Sigmoid colon (tissue), 4 donors: ENCODE measurements around the gene MYO18B.

Experiments
- CTCF ChIP-seq, 4 experiments: fragments of 450-650 bp in 3 of 4; fragments of 200-600 bp in 1 of 4; IDR thresholded peaks; one replicate each; pipeline ENCODE4 v1.5.1; 2016 to 2019; ENCODE audit warnings: antibody characterized with exemption in 4 of 4, mild to moderate bottlenecking in 3 of 4, moderate library complexity in 2 of 4
- EP300 ChIP-seq, 4 donors: sonication (generic); formaldehyde crosslinking; IDR thresholded peaks; one replicate each; pipeline ENCODE4 v1.6.1; 2017; ENCODE audit warnings: antibody characterized with exemption in 4 of 4
- POLR2A ChIP-seq, 2 donors: fragments of 450-650 bp; IDR thresholded peaks; one replicate each; pipeline ENCODE4 v1.6.1; 2016; ENCODE audit warnings: antibody characterized with exemption in 2 of 2, mild to moderate bottlenecking in 2 of 2, moderate library complexity in 2 of 2
- POLR2AphosphoS5 ChIP-seq, 4 donors: sonication (generic); formaldehyde crosslinking; IDR thresholded peaks; one replicate each; pipeline ENCODE4 v1.6.1; 2017; ENCODE audit warnings: antibody characterized with exemption in 4 of 4

GRCh38 chr22:25757686-25758085, 15.7 kb downstream of the MYO18B start:
- TF ChIP-seq POLR2A (IDR thresholded peaks at IDR 0.05) = no peak
- no peak for TF ChIP-seq CTCF (IDR thresholded peaks at IDR 0.05)
- TF ChIP-seq EP300 (IDR thresholded peaks at IDR 0.05) = no peak
- TF ChIP-seq POLR2AphosphoS5 (IDR thresholded peaks at IDR 0.05) = no peak
